Liver (tissue), 2 donors: ENCODE measurements around the gene BCAR3.

ENCODE experiments used
- ATF3 ChIP-seq: IDR thresholded peaks from 2 replicates; pipeline ENCODE4 v1.6.1; 2016; ENCODE audit warnings: antibody characterized with exemption
- FOXA2 ChIP-seq: IDR thresholded peaks from 2 replicates; pipeline ENCODE4 v1.6.1; 2016; ENCODE audit warnings: antibody characterized with exemption
- donor health status: healthy.

GRCh38 chr1:93700532-93701469, 19.2 kb upstream of the BCAR3 start:
- TF ChIP-seq ATF3, result no peak
- TF ChIP-seq FOXA2, result no peak
